ENCODE results near the gene LIPC. TPM values are rescaled to one million over a fixed set of nuclear protein-coding genes. Genes with fewer than 3 reads are reported as not detected.

Gene LIPC
- total and polyA plus RNA-seq, 9 of the 15 experiments (the other 6 are each of a cell fraction or from before 2014, with no cell fraction given), result 0.07 to 0.41 (median 0.11) TPM; not detected in 2

GRCh38 chr15:58551764-58552504, 120.1 kb downstream of the LIPC start (continued):
- TF ChIP-seq NEUROD1 (IDR thresholded peaks at IDR 0.05; ENCODE audit: borderline replicate concordance, low read depth, low read length, partially characterized antibody), result no peak
- TF ChIP-seq ZNF174 (CRISPR knock-in tag; IDR thresholded peaks at IDR 0.05), result no peak
- no peak for TF ChIP-seq KAT7 (CRISPR knock-in tag; IDR thresholded peaks at IDR 0.05; ENCODE audit: borderline replicate concordance)
- no peak for TF ChIP-seq ZHX1 (conservative IDR thresholded peaks at IDR 0.05; ENCODE audit: low read length)
- TF ChIP-seq EP300 (IDR thresholded peaks at IDR 0.05; ENCODE audit: low read length), result peak; percentile 58; the same call in 1 of the 2 replicates
- no peak for TF ChIP-seq RB1 (IDR thresholded peaks at IDR 0.05; ENCODE audit: low read depth)
- TF ChIP-seq RERE (CRISPR knock-in tag; IDR thresholded peaks at IDR 0.05; ENCODE audit: borderline replicate concordance), result no peak
- no peak for TF ChIP-seq DLX4 (CRISPR knock-in tag; IDR thresholded peaks at IDR 0.05)
- no peak for TF ChIP-seq ZNF318 (IDR thresholded peaks at IDR 0.05; ENCODE audit: borderline replicate concordance in 1 of 2, low read depth in 1 of 2)
